ENCODE results near the gene ZCCHC14. TPM values are rescaled to one million over a fixed set of nuclear protein-coding genes. Genes with fewer than 3 reads are reported as not detected.

Gene ZCCHC14
- total and polyA plus RNA-seq, 2 donors (not counting 1 experiment from before 2014, with no cell fraction given) = 0.70 to 4.4 TPM

GRCh38 chr16:87448866-87449265 is 44.0 kb downstream of the ZCCHC14 start:
- Histone ChIP-seq H3K36me3 (replicated peaks in 1 of 2; ENCODE audit: control extremely low read depth in 1 of 2, control insufficient read depth in 1 of 2, extremely low read depth in 1 of 2, insufficient read depth in 2 of 2, low read length in 1 of 2) (no peaks in the 10 kb centered on the region), H4K20me1 (ENCODE audit: control insufficient read depth, insufficient read depth, low read length, poor library complexity, severe bottlenecking) (no peaks in the 10 kb centered on the region), H3K79me2 (ENCODE audit: control insufficient read depth, insufficient read depth, low read length) (no peaks in the 10 kb centered on the region), H3K9me3 (ENCODE audit: control extremely low read depth in 1 of 3, control insufficient read depth in 2 of 3, insufficient read depth in 1 of 3, low read length in 2 of 3) (no peaks in the 10 kb centered on the region), H3K27me3 (replicated peaks in 1 of 4; ENCODE audit: control extremely low read depth in 1 of 4, control insufficient read depth in 3 of 4, insufficient read depth in 4 of 4, low read length in 3 of 4) (no peaks in the 10 kb centered on the region), H2AFZ (ENCODE audit: insufficient read depth, low read depth, low read length, poor library complexity, severe bottlenecking) (no peak overlapping the region), H3K9ac (ENCODE audit: low read length) (no peak overlapping the region), H3K27ac (ENCODE audit: low read length in 2 of 2) (no peak overlapping the region), H3K4me1 (ENCODE audit: control insufficient read depth in 2 of 2, insufficient read depth in 2 of 2, low read length in 2 of 2) (no peaks in the 10 kb centered on the region), H3K4me3 (ENCODE audit: control extremely low read depth in 1 of 5, extremely low read depth in 1 of 5, insufficient read depth in 1 of 5, low read depth in 2 of 5, low read length in 4 of 5) (no peak overlapping the region), H3K4me2 (replicated peaks; ENCODE audit: low read depth, low read length, poor library complexity, severe bottlenecking) (no peak overlapping the region)
- 95% methylated on average over 12 of the region's 12 CpGs for WGBS (ENCODE audit: insufficient coverage)
- Mint-ChIP-seq H3K4me3 (no peak overlapping the region), H3K27ac (no peak overlapping the region), H3K27me3 (no peaks in the 10 kb centered on the region), H3K9me3 (ENCODE audit: insufficient read depth) (no peaks in the 10 kb centered on the region), H3K4me1 (no peaks in the 10 kb centered on the region)
- intact Hi-C loops (cut with micrococcal nuclease) = no loop called here
- POLR2A ChIA-PET = no interaction called here
- DNase-seq = no peak
- no peak for ATAC-seq (ENCODE audit: low read depth)
- CTCF ChIA-PET = no interaction called here
- no peak for TF ChIP-seq EZH2 (IDR thresholded peaks at IDR 0.05; ENCODE audit: borderline replicate concordance, insufficient read depth, low read depth, low read length, poor library complexity, severe bottlenecking)
- TF ChIP-seq, protein P1, sequence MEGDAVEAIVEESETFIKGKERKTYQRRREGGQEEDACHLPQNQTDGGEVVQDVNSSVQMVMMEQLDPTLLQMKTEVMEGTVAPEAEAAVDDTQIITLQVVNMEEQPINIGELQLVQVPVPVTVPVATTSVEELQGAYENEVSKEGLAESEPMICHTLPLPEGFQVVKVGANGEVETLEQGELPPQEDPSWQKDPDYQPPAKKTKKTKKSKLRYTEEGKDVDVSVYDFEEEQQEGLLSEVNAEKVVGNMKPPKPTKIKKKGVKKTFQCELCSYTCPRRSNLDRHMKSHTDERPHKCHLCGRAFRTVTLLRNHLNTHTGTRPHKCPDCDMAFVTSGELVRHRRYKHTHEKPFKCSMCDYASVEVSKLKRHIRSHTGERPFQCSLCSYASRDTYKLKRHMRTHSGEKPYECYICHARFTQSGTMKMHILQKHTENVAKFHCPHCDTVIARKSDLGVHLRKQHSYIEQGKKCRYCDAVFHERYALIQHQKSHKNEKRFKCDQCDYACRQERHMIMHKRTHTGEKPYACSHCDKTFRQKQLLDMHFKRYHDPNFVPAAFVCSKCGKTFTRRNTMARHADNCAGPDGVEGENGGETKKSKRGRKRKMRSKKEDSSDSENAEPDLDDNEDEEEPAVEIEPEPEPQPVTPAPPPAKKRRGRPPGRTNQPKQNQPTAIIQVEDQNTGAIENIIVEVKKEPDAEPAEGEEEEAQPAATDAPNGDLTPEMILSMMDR (IDR thresholded peaks at IDR 0.05) = no peak

- 100% methylated on average over 1 of the region's 6 CpGs for WGBS (ENCODE audit: insufficient coverage)
Measured at GRCh38 chr16:87447323-87447722, 45.5 kb downstream of the ZCCHC14 start.

More at GRCh38 chr16:87447323-87447722, 45.5 kb downstream of the ZCCHC14 start:
- no peak for TF ChIP-seq EZH2 (IDR thresholded peaks at IDR 0.05; ENCODE audit: borderline replicate concordance, insufficient read depth, low read depth, low read length, poor library complexity, severe bottlenecking)
- TF ChIP-seq, protein P1 (IDR thresholded peaks at IDR 0.05) = no peak
- Histone ChIP-seq H3K4me3 (ENCODE audit: control extremely low read depth in 1 of 5, extremely low read depth in 1 of 5, insufficient read depth in 1 of 5, low read depth in 2 of 5, low read length in 4 of 5) (no peak overlapping the region), H3K9me3 (ENCODE audit: control extremely low read depth in 1 of 3, control insufficient read depth in 2 of 3, insufficient read depth in 1 of 3, low read length in 2 of 3) (peaks cover 0 to 5% (median 0%) of the 10 kb centered on the region in 3 donors), H3K79me2 (ENCODE audit: control insufficient read depth, insufficient read depth, low read length) (no peaks in the 10 kb centered on the region), H2AFZ (ENCODE audit: insufficient read depth, low read depth, low read length, poor library complexity, severe bottlenecking) (no peak overlapping the region), H3K36me3 (replicated peaks in 1 of 2; ENCODE audit: control extremely low read depth in 1 of 2, control insufficient read depth in 1 of 2, extremely low read depth in 1 of 2, insufficient read depth in 2 of 2, low read length in 1 of 2) (no peaks in the 10 kb centered on the region), H3K4me1 (ENCODE audit: control insufficient read depth in 2 of 2, insufficient read depth in 2 of 2, low read length in 2 of 2) (no peaks in the 10 kb centered on the region), H4K20me1 (ENCODE audit: control insufficient read depth, insufficient read depth, low read length, poor library complexity, severe bottlenecking) (no peaks in the 10 kb centered on the region), H3K9ac (ENCODE audit: low read length) (no peak overlapping the region), H3K4me2 (replicated peaks; ENCODE audit: low read depth, low read length, poor library complexity, severe bottlenecking) (no peak overlapping the region), H3K27ac (ENCODE audit: low read length in 2 of 2) (no peak overlapping the region), H3K27me3 (replicated peaks in 1 of 4; ENCODE audit: control extremely low read depth in 1 of 4, control insufficient read depth in 3 of 4, insufficient read depth in 4 of 4, low read length in 3 of 4) (no peaks in the 10 kb centered on the region)
- Mint-ChIP-seq H3K4me3 (no peak overlapping the region), H3K27me3 (no peaks in the 10 kb centered on the region), H3K4me1 (no peaks in the 10 kb centered on the region), H3K27ac (no peak overlapping the region), H3K9me3 (ENCODE audit: insufficient read depth) (no peaks in the 10 kb centered on the region)
- intact Hi-C loops (cut with micrococcal nuclease) = no loop called here
- POLR2A ChIA-PET = no interaction called here
- CTCF ChIA-PET = no interaction called here
- DNase-seq = no peak
- ATAC-seq (ENCODE audit: low read depth) = no peak

Data from B cell (primary cell).